Activated CD8-positive, alpha-beta memory T cell treated with anti-CD3 and anti-CD28 coated beads, Interleukin-2, amount 50 U/mL, for 24 hours (primary cell): ENCODE data around the gene FAM24A.
"Not testable (repeated sequence)": the region's sequence is repeated elsewhere in the genome, so short reads cannot be mapped to it uniquely, and the experiment has no call there.

Experiments used
- DNase-seq: peaks from one replicate; pipeline ENCODE4 v3.0.0-alpha.2; 2020; ENCODE audit errors: extremely low read depth

The FAM24A gene

GRCh38 chr10:122910310-122910709 is at the start of gene FAM24A:
TSS of gene FAM24A (plus strand) at chr10:122910610. CDS start at chr10:122911635, 1,025 bp downstream.
- no peak for DNase-seq

GRCh38 chr10:122861711-122862161 is 48.7 kb upstream of the FAM24A start:
- no peak for DNase-seq

- no peak for DNase-seq
Measured at GRCh38 chr10:122863216-122864193, 46.9 kb upstream of the FAM24A start.

- no peak for DNase-seq
Measured at GRCh38 chr10:122864194-122864592, 46.2 kb upstream of the FAM24A start.

GRCh38 chr10:122864901-122865300 is 45.5 kb upstream of the FAM24A start:
- DNase-seq = no peak

GRCh38 chr10:122866757-122867482 is 43.5 kb upstream of the FAM24A start:
- not testable (repeated sequence) for DNase-seq

GRCh38 chr10:122868768-122869167 is 41.6 kb upstream of the FAM24A start:
- not testable (repeated sequence) for DNase-seq

GRCh38 chr10:122871947-122872346 is 38.5 kb upstream of the FAM24A start:
- DNase-seq = not testable (repeated sequence)

- no peak for DNase-seq
Measured at GRCh38 chr10:122875843-122876466, 34.5 kb upstream of the FAM24A start.

GRCh38 chr10:122876467-122876855 is 33.9 kb upstream of the FAM24A start:
- DNase-seq = no peak

GRCh38 chr10:122877264-122877663 is 33.1 kb upstream of the FAM24A start:
- no peak for DNase-seq

- DNase-seq = no peak
Measured at GRCh38 chr10:122878799-122879338, 31.5 kb upstream of the FAM24A start.

- DNase-seq = peak; percentile 94
Measured at GRCh38 chr10:122879339-122880273, 30.8 kb upstream of the FAM24A start, which contains the start of gene FAM24B. TSS of gene FAM24B (minus strand) at chr10:122879581. CDS start at chr10:122850515, 29,066 bp downstream.

GRCh38 chr10:122882766-122883165 is 27.6 kb upstream of the FAM24A start:
- no peak for DNase-seq

- no peak for DNase-seq
Measured at GRCh38 chr10:122884166-122884565, 26.2 kb upstream of the FAM24A start.

GRCh38 chr10:122894261-122894944 is 16.0 kb upstream of the FAM24A start:
- no peak for DNase-seq

- DNase-seq = not testable (repeated sequence)
Measured at GRCh38 chr10:122903861-122904260, 6.5 kb upstream of the FAM24A start.

- DNase-seq = no peak
Measured at GRCh38 chr10:122911889-122912484, 1.6 kb downstream of the FAM24A start.

GRCh38 chr10:122915700-122916099 is 5.3 kb downstream of the FAM24A start:
- DNase-seq = no peak

GRCh38 chr10:122930140-122930539 is 19.7 kb downstream of the FAM24A start:
- no peak for DNase-seq
